ENCODE results near the gene PLCL1. TPM values are rescaled to one million over a fixed set of nuclear protein-coding genes. Genes with fewer than 3 reads are reported as not detected.

Gene PLCL1
- total and polyA plus RNA-seq, 2 experiments from 2014 or later = 0.80 to 2.3 TPM

DNA sequence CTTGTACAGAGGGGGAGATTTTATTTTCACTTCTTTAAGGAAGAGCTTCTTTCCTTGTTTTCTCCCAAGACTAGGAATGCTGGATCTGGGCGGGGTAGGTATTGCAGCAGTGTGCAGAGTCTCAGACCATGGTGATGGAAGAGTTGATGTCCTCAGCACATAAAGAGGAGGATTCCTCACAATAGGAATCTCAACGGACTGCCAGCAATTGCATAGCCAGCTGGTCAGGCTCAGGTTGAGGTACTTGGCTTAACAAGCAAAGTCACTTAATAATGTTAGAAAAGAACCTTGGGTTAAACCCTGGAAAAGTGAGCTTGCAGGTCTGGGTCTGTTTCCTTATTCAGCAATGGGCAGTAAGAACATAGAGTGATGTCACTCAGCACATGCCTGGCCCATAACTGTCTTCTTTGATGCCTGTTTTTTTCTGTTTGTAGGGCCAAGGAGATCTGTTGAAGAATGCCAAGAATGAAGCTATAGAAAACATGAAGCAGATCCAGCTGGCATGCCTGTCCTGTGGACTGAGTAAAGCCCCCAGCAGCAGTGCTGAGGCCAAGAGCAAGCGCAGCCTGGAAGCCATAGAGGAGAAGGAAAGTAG lies 342.1 kb downstream of the PLCL1 start:
- TF ChIP-seq EZH2phosphoT487 (IDR thresholded peaks at IDR 0.05; ENCODE audit: insufficient read depth, low read depth) (no peak), EZH2 (IDR thresholded peaks at IDR 0.05; ENCODE audit: insufficient read depth, poor library complexity, severe bottlenecking) (no peak)
- Histone ChIP-seq H3K36me3 (ENCODE audit: low read depth) (no peaks in the 10 kb centered on the region), H3K9me3 (ENCODE audit: low read depth) (no peaks in the 10 kb centered on the region), H3F3A (ENCODE audit: insufficient read depth) (no peaks in the 10 kb centered on the region), H3K9ac (no peak overlapping the region), H3K4me2 (ENCODE audit: unreplicated experiment) (no peak overlapping the region), H3K27me3 (replicated peaks; ENCODE audit: insufficient read depth) (no peaks in the 10 kb centered on the region), H3K27ac (no peak overlapping the region), H3K4me1 (ENCODE audit: insufficient read depth) (no peaks in the 10 kb centered on the region), H3K79me2 (ENCODE audit: insufficient read depth) (no peaks in the 10 kb centered on the region), H2AFZ (no peak overlapping the region), H4K20me1 (ENCODE audit: insufficient read depth) (no peaks in the 10 kb centered on the region), H3K4me3 (no peak overlapping the region), H3K9me2 (ENCODE audit: insufficient read depth) (no peaks in the 10 kb centered on the region)
- in situ Hi-C loops (cut with MboI) = no loop called here
- DNase-seq = no peak
- 73 to 83% methylated on average over 3 of the region's 3 CpGs for WGBS, 2 experiments (ENCODE audit: low coverage in 1 of 2, low lambda C conversion rate in 2 of 2, missing lambda C conversion rate in 2 of 2)

DNA sequence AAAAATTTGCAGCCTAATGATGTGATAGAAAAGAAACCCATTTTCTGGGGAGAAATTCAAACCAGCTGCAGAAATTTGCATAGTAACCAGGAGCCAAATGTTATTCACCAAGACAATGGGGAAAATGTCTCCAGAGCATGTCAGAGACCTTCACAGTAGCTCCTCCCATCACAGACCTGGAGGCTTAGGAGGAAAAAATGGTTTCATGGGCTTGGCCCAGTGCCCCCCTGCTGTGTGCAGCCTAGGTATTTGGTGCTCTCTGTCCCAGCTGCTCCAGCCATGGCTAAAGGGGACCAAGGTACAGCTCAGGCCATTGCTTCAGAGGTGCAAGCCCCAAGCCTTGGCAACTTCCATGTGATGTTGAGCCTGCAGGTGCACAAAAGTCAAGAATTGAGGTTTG lies 352.9 kb downstream of the PLCL1 start:
- no peaks in the 10 kb centered on the region for H4K20me1 ChIP-seq (ENCODE audit: insufficient read depth)
- in situ Hi-C loops (cut with MboI) = no loop called here
- H3K4me1 ChIP-seq (ENCODE audit: insufficient read depth) = no peaks in the 10 kb centered on the region

DNA sequence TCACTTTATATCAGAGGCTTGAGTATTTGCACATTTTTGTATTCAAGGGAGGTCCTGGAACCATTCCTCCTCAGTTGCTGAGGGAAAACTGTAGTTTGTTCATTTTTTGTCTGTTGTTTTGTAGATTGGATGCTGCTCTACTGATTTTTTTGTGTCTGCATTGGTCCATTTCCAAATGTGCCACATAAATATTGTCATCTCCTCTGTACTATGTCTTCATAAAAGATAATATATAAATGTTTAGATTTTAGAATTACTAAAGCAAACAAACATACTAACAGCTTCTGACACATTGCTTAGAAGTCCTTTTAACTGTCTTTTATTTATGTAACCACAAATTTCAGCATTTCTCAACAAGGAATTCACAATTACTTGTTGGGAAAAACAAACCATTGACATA lies 356.8 kb downstream of the PLCL1 start:
- Histone ChIP-seq H3K9ac (no peak overlapping the region), H3K9me3 (ENCODE audit: low read depth) (no peaks in the 10 kb centered on the region), H4K20me1 (ENCODE audit: insufficient read depth) (no peaks in the 10 kb centered on the region), H2AFZ (no peak overlapping the region), H3K4me1 (ENCODE audit: insufficient read depth) (no peaks in the 10 kb centered on the region), H3K4me3 (no peak overlapping the region), H3K27ac (no peak overlapping the region), H3K79me2 (ENCODE audit: insufficient read depth) (no peaks in the 10 kb centered on the region), H3K9me2 (ENCODE audit: insufficient read depth) (no peaks in the 10 kb centered on the region), H3K27me3 (replicated peaks; ENCODE audit: insufficient read depth) (no peaks in the 10 kb centered on the region), H3F3A (ENCODE audit: insufficient read depth) (no peaks in the 10 kb centered on the region), H3K36me3 (ENCODE audit: low read depth) (no peaks in the 10 kb centered on the region), H3K4me2 (ENCODE audit: unreplicated experiment) (no peak overlapping the region)
- in situ Hi-C loops (cut with MboI) = no loop called here
- DNase-seq = no peak
- no peak for TF ChIP-seq EZH2 (IDR thresholded peaks at IDR 0.05; ENCODE audit: insufficient read depth, poor library complexity, severe bottlenecking)
- no peak for TF ChIP-seq EZH2phosphoT487 (IDR thresholded peaks at IDR 0.05; ENCODE audit: insufficient read depth, low read depth)

More for the DNA sequence above, 352.9 kb downstream of the PLCL1 start:
- Histone ChIP-seq H3K4me3 (no peak overlapping the region), H3K9me2 (ENCODE audit: insufficient read depth) (no peaks in the 10 kb centered on the region), H3K36me3 (ENCODE audit: low read depth) (no peaks in the 10 kb centered on the region), H2AFZ (no peak overlapping the region), H3K79me2 (ENCODE audit: insufficient read depth) (no peaks in the 10 kb centered on the region), H3K9ac (no peak overlapping the region), H3K4me2 (ENCODE audit: unreplicated experiment) (no peak overlapping the region), H3K27me3 (replicated peaks; ENCODE audit: insufficient read depth) (no peaks in the 10 kb centered on the region), H3F3A (ENCODE audit: insufficient read depth) (no peaks in the 10 kb centered on the region), H3K9me3 (ENCODE audit: low read depth) (no peaks in the 10 kb centered on the region), H3K27ac (no peak overlapping the region)
- DNase-seq = no peak
- TF ChIP-seq EZH2 (IDR thresholded peaks at IDR 0.05; ENCODE audit: insufficient read depth, poor library complexity, severe bottlenecking) = no peak

DNA sequence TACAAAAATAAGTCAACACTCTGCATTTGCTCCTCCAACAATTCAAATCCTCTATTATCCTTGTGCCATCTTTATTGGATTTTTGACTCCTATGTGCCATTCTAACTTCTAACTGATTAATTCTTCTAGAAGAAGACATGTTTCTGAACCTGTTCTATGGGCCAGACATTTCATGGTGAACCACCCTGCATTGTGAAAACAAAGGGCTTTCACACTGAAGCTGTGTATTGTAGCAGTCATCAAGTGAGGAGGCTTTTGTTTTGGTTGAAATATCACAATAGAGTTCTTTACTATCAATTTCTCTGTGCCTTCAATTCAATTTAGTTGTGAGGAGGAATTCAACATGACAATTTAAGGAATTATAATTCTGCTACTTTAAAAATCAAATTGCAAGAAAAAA lies 357.9 kb downstream of the PLCL1 start:
- Histone ChIP-seq H3K27me3 (replicated peaks; ENCODE audit: insufficient read depth) (no peaks in the 10 kb centered on the region), H3K9ac (no peak overlapping the region), H4K20me1 (ENCODE audit: insufficient read depth) (no peaks in the 10 kb centered on the region), H3K9me3 (ENCODE audit: low read depth) (no peaks in the 10 kb centered on the region), H3K36me3 (ENCODE audit: low read depth) (no peaks in the 10 kb centered on the region), H3K79me2 (ENCODE audit: insufficient read depth) (no peaks in the 10 kb centered on the region), H3K9me2 (ENCODE audit: insufficient read depth) (no peaks in the 10 kb centered on the region), H3F3A (ENCODE audit: insufficient read depth) (no peaks in the 10 kb centered on the region), H2AFZ (no peak overlapping the region), H3K4me1 (ENCODE audit: insufficient read depth) (no peaks in the 10 kb centered on the region), H3K27ac (no peak overlapping the region), H3K4me3 (no peak overlapping the region), H3K4me2 (ENCODE audit: unreplicated experiment) (no peak overlapping the region)
- in situ Hi-C loops (cut with MboI) = no loop called here
- no peak for TF ChIP-seq EZH2phosphoT487 (IDR thresholded peaks at IDR 0.05; ENCODE audit: insufficient read depth, low read depth)
- no peak for TF ChIP-seq EZH2 (IDR thresholded peaks at IDR 0.05; ENCODE audit: insufficient read depth, poor library complexity, severe bottlenecking)
- DNase-seq = no peak

DNA sequence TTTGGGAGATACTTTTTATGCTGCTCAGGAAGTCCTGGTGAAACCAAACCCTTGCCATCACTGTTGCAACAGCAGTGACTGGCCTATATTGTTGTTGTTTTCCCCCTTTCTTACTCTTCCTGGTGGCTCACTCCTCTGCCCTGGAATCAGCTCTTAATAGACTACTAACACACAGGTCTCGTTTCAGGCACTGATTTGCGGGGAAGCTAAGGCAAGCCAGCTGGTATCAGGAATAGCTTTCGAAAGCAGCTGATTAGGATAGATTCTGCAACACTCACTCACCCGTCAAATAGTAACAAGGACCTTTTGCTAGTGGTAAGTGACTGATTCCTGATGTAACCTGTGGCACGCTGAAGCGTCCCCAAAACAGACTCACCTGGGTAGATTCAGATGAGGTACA lies 360.4 kb downstream of the PLCL1 start:
- Histone ChIP-seq H3K27me3 (replicated peaks; ENCODE audit: insufficient read depth) (no peaks in the 10 kb centered on the region), H3K4me3 (no peak overlapping the region), H3K4me1 (ENCODE audit: insufficient read depth) (no peaks in the 10 kb centered on the region), H2AFZ (no peak overlapping the region), H3F3A (ENCODE audit: insufficient read depth) (no peaks in the 10 kb centered on the region), H3K27ac (no peak overlapping the region), H4K20me1 (ENCODE audit: insufficient read depth) (no peaks in the 10 kb centered on the region), H3K9me3 (ENCODE audit: low read depth) (no peaks in the 10 kb centered on the region), H3K4me2 (ENCODE audit: unreplicated experiment) (no peak overlapping the region), H3K9me2 (ENCODE audit: insufficient read depth) (no peaks in the 10 kb centered on the region), H3K9ac (no peak overlapping the region), H3K79me2 (ENCODE audit: insufficient read depth) (no peaks in the 10 kb centered on the region), H3K36me3 (ENCODE audit: low read depth) (no peaks in the 10 kb centered on the region)
- 64 to 66% methylated on average over 6 of the region's 6 CpGs for WGBS, 2 experiments (ENCODE audit: low coverage in 1 of 2, low lambda C conversion rate in 2 of 2, missing lambda C conversion rate in 2 of 2)
- no peak for TF ChIP-seq EZH2 (IDR thresholded peaks at IDR 0.05; ENCODE audit: insufficient read depth, poor library complexity, severe bottlenecking)
- TF ChIP-seq EZH2phosphoT487 (IDR thresholded peaks at IDR 0.05; ENCODE audit: insufficient read depth, low read depth) = no peak
- in situ Hi-C loops (cut with MboI) = no loop called here
- no peak for DNase-seq

All from GM23248 (cell line).